PC-9 (cell line): Measurements from ENCODE around the gene MLXIPL. TPM values are rescaled to one million over a fixed set of nuclear protein-coding genes. Genes with fewer than 3 reads are reported as not detected.

Experiments used
- BruUV-seq: library from RNA; stranded (reverse); fragments of 400-500 nt; replicated peaks from 2 replicates; lab custom pipeline; 2021; lab: Mats Ljungman, UMichigan
- CTCF ChIA-PET: fragments of 300-600 bp; sonication (Branson Sonifier 250); formaldehyde crosslinking; loops from one replicate; lab custom pipeline; 2022; ENCODE audit warnings: antibody characterized with exemption; lab: Charles Lee
- POLR2A ChIA-PET: fragments of 300-600 bp; sonication (Branson Sonifier 250); formaldehyde crosslinking; loops from one replicate; lab custom pipeline; 2022; ENCODE audit warnings: antibody characterized with exemption; ENCODE audit not compliant: unreplicated experiment; lab: Charles Lee
- DNase-seq, 2 experiments: peaks; one replicate each; pipeline versions ENCODE4 v3.0.0 to v3.0.0-alpha.2; 2015 to 2022; ENCODE audit warnings: mixed read lengths in 1 of 2
- H2AFZ ChIP-seq: fragments of 200-600 bp; sonication (generic); 2 replicates; pipeline ENCODE4 v1.8.1; 2017; ENCODE audit warnings: antibody characterized with exemption
- H3F3A ChIP-seq: fragments of 200-600 bp; sonication (generic); 2 replicates; pipeline ENCODE4 v1.8.1; 2017; ENCODE audit warnings: antibody characterized with exemption, mild to moderate bottlenecking, low read depth; ENCODE audit not compliant: insufficient read depth
- H3K27ac ChIP-seq: fragments of 200-600 bp; sonication (generic); 2 replicates; pipeline ENCODE4 v1.6.1; 2016; ENCODE audit warnings: mixed run types
- H3K27me3 ChIP-seq: fragments of 200-600 bp; sonication (generic); 2 replicates; pipeline ENCODE4 v1.6.1; 2016; ENCODE audit warnings: low read depth, mixed run types; ENCODE audit not compliant: insufficient read depth
- H3K36me3 ChIP-seq: fragments of 200-600 bp; sonication (generic); 2 replicates; pipeline ENCODE4 v1.6.1; 2016; ENCODE audit warnings: low read depth, mixed run types
- H3K4me1 ChIP-seq: fragments of 200-600 bp; sonication (generic); replicated peaks from 2 replicates; pipeline ENCODE4 v1.6.1; 2016; ENCODE audit warnings: mixed run types; ENCODE audit not compliant: insufficient read depth
- H3K4me2 ChIP-seq: fragments of 200-600 bp; sonication (generic); 2 replicates; pipeline ENCODE4 v1.6.1; 2017; ENCODE audit warnings: mixed run types
- H3K4me3 ChIP-seq: fragments of 200-600 bp; sonication (generic); 2 replicates; pipeline ENCODE4 v1.6.1; 2016; ENCODE audit warnings: mixed run types
- H3K79me2 ChIP-seq: fragments of 200-600 bp; sonication (generic); 2 replicates; pipeline ENCODE4 v1.6.1; 2017; ENCODE audit warnings: low read depth, mixed run types
- H3K9me2 ChIP-seq: fragments of 200-600 bp; sonication (generic); 2 replicates; pipeline ENCODE4 v1.8.1; 2017; ENCODE audit warnings: mild to moderate bottlenecking; ENCODE audit not compliant: insufficient read depth
- H3K9me3 ChIP-seq: fragments of 200-600 bp; sonication (generic); 2 replicates; pipeline ENCODE4 v1.8.1; 2016; ENCODE audit warnings: low read depth; ENCODE audit not compliant: insufficient read depth
- H4K20me1 ChIP-seq: fragments of 200-600 bp; sonication (generic); 2 replicates; pipeline ENCODE4 v1.8.1; 2017; ENCODE audit not compliant: insufficient read depth
- CTCF ChIP-seq: fragments of 200-600 bp; sonication (generic); conservative IDR thresholded peaks from 2 replicates; pipeline ENCODE4 v1.6.1; 2017; ENCODE audit warnings: mixed run types, antibody characterized with exemption, mild to moderate bottlenecking, moderate library complexity
- EZH2 ChIP-seq: fragments of 200-600 bp; sonication (generic); IDR thresholded peaks from 2 replicates; pipeline ENCODE4 v1.8.0; 2017; ENCODE audit warnings: antibody characterized with exemption, low read depth
- intact Hi-C: fragments of 100-400 bp; cut with micrococcal nuclease; formaldehyde crosslinking; loops from one replicate; pipeline ENCODE4 v1.10.0; 2022; ENCODE audit not compliant: unreplicated experiment
- total RNA-seq: library from RNA; stranded (reverse); gene quantifications from 2 replicates; pipeline ENCODE4 v1.2.3, GENCODE V29; 2021

The MLXIPL gene
- total RNA-seq, 1 experiment from 2014 or later, result 24.9 TPM

- peak within 1 kb of the TSS; percentile 80 for H3K4me2 ChIP-seq
- DNase-seq, result peak; percentile 95 to 99
- ChIA-PET CTCF (interaction anchor here (0.6 to 1.0 kb wide), 2 partner anchors 10 to 908 kb away, joined by 3 to 4 read pairs; no protein-coding TSS in a partner anchor), POLR2A (interaction anchor here (0.6 to 1.0 kb wide), 7 partner anchors 9 to 248 kb away, joined by 3 to 17 read pairs (median 9); no protein-coding TSS in a partner anchor)
- peak within 1 kb of the TSS; percentile 73 for H3K27ac ChIP-seq
- peaks cover 14% of the 10 kb centered on the region for H3K36me3 ChIP-seq
- H3K9me3 ChIP-seq, result no peaks in the 10 kb centered on the region
- H3F3A ChIP-seq, result peaks cover 11% of the 10 kb centered on the region; the same call in 1 of the 2 replicates
- no peak for TF ChIP-seq CTCF
- no peak for TF ChIP-seq EZH2
- H3K79me2 ChIP-seq, result peaks cover 36% of the 10 kb centered on the region
- BruUV-seq, result no TSS peak
- H3K4me3 ChIP-seq, result peak within 1 kb of the TSS; percentile 96
- intact Hi-C loops, result loop anchor here (5.0 kb wide), 1 partner anchor 56 kb away; the partner anchor contains the start of gene BAZ1B
- H3K27me3 ChIP-seq, result no peaks in the 10 kb centered on the region
- H3K9me2 ChIP-seq, result no peaks in the 10 kb centered on the region
- H3K4me1 ChIP-seq, result peaks cover 16% of the 10 kb centered on the region
- peaks cover 15% of the 10 kb centered on the region for H4K20me1 ChIP-seq
- peak within 1 kb of the TSS; percentile 74 for H2AFZ ChIP-seq
These were observed 45.8 kb downstream of the MLXIPL start, which contains the start of gene TBL2 for GRCh38 chr7:73578342-73579128. TBL2 (minus strand) TSS chr7:73578579; CDS start chr7:73578549, 30 bp downstream.

GRCh38 chr7:73577627-73578341, 46.5 kb downstream of the MLXIPL start:
- TSS peak; percentile 48 for BruUV-seq

More at GRCh38 chr7:73577627-73578341, 46.5 kb downstream of the MLXIPL start:
- Histone ChIP-seq H2AFZ (peak overlapping the region; percentile 74), H3K27me3 (no peaks in the 10 kb centered on the region), H3K4me3 (peak overlapping the region; percentile 96), H3K27ac (peak overlapping the region; percentile 73), H3K79me2 (peaks cover 36% of the 10 kb centered on the region), H3K9me3 (no peaks in the 10 kb centered on the region), H3K9me2 (no peaks in the 10 kb centered on the region), H3F3A (peaks cover 7% of the 10 kb centered on the region; the same call in 1 of the 2 replicates), H3K36me3 (peaks cover 18% of the 10 kb centered on the region), H3K4me2 (peak overlapping the region; percentile 80), H4K20me1 (peaks cover 15% of the 10 kb centered on the region), H3K4me1 (peaks cover 16% of the 10 kb centered on the region)
- CTCF ChIA-PET, result interaction anchor here (0.6 to 1.0 kb wide), 2 partner anchors 10 to 909 kb away, joined by 3 to 4 read pairs; no protein-coding TSS in a partner anchor
- intact Hi-C loops, result loop anchor here (5.0 kb wide), 1 partner anchor 55 kb away; the partner anchor contains the start of gene BAZ1B
- DNase-seq, result no peak
- no peak for TF ChIP-seq CTCF
- no peak for TF ChIP-seq EZH2
- POLR2A ChIA-PET, result interaction anchor here (0.6 to 1.0 kb wide), 7 partner anchors 10 to 249 kb away, joined by 3 to 17 read pairs (median 9); no protein-coding TSS in a partner anchor
